DOHH2 (cell line): ENCODE results near the gene KLHL1.

Source experiments
- CTCF ChIP-seq: fragments of 200-600 bp; sonication (generic); IDR thresholded peaks from one replicate; pipeline ENCODE4 v1.5.1; 2014; ENCODE audit warnings: antibody characterized with exemption, mild to moderate bottlenecking, low read depth, low read length; ENCODE audit not compliant: poor library complexity, severe bottlenecking
- EZH2phosphoT487 ChIP-seq: fragments of 200-600 bp; sonication (generic); IDR thresholded peaks from 2 replicates; pipeline ENCODE4 v1.6.1; 2017; ENCODE audit warnings: borderline replicate concordance, mild to moderate bottlenecking, antibody characterized with exemption, low read length, moderate library complexity, mixed read lengths

GRCh38 chr13:70107498-70108281, 562 bp downstream of the KLHL1 start, which contains the start of gene ATXN8OS:
- TF ChIP-seq CTCF (no peak), EZH2phosphoT487 (no peak)
